ENCODE measurements around the gene FAM117A.

FAM117A gene

GRCh38 chr17:49763735-49764558 is at the start of gene FAM117A:
FAM117A (minus strand) TSS chr17:49764131; CDS start chr17:49764087, 44 bp downstream.
- peak; percentile 81 to 96 for DNase-seq (ENCODE audit: low read depth in 1 of 2, low spot score in 1 of 2)

GRCh38 chr17:49809056-49809455 is 45.1 kb upstream of the FAM117A start:
- DNase-seq (ENCODE audit: low read depth in 1 of 2, low spot score in 1 of 2) = no peak

GRCh38 chr17:49798738-49799137 is 34.8 kb upstream of the FAM117A start:
- no peak for DNase-seq (ENCODE audit: low read depth in 1 of 2, low spot score in 1 of 2)

- DNase-seq (ENCODE audit: low read depth in 1 of 2, low spot score in 1 of 2) = no peak
These were observed 34.3 kb upstream of the FAM117A start for GRCh38 chr17:49798182-49798581.

- no peak for DNase-seq (ENCODE audit: low read depth in 1 of 2, low spot score in 1 of 2)
These were observed 31.4 kb upstream of the FAM117A start for GRCh38 chr17:49795372-49795771.

- DNase-seq (ENCODE audit: low read depth in 1 of 2, low spot score in 1 of 2) = no peak
These were observed 29.4 kb upstream of the FAM117A start for GRCh38 chr17:49793309-49793708.

GRCh38 chr17:49789243-49789578 is 25.3 kb upstream of the FAM117A start:
- DNase-seq (ENCODE audit: low read depth in 1 of 2, low spot score in 1 of 2) = no peak

GRCh38 chr17:49788478-49789242 is 24.7 kb upstream of the FAM117A start, which contains the start of gene KAT7:
KAT7 (plus strand) TSS chr17:49788681; CDS start chr17:49788835, 154 bp downstream.
- peak; percentile 94 to 98 for DNase-seq (ENCODE audit: low read depth in 1 of 2, low spot score in 1 of 2)

GRCh38 chr17:49787884-49788477 is 24.1 kb upstream of the FAM117A start:
- DNase-seq (ENCODE audit: low read depth in 1 of 2, low spot score in 1 of 2) = no peak

GRCh38 chr17:49784636-49785035 is 20.7 kb upstream of the FAM117A start:
- DNase-seq (ENCODE audit: low read depth in 1 of 2, low spot score in 1 of 2) = no peak

- no peak for DNase-seq (ENCODE audit: low read depth in 1 of 2, low spot score in 1 of 2)
These were observed 19.9 kb upstream of the FAM117A start for GRCh38 chr17:49783791-49784190.

GRCh38 chr17:49783071-49783715 is 19.3 kb upstream of the FAM117A start:
- no peak for DNase-seq (ENCODE audit: low read depth in 1 of 2, low spot score in 1 of 2)

- DNase-seq (ENCODE audit: low read depth in 1 of 2, low spot score in 1 of 2) = no peak
These were observed 15.9 kb upstream of the FAM117A start for GRCh38 chr17:49779739-49780231.

- no peak for DNase-seq (ENCODE audit: low read depth in 1 of 2, low spot score in 1 of 2)
These were observed 15.3 kb upstream of the FAM117A start for GRCh38 chr17:49779156-49779738.

GRCh38 chr17:49777563-49777962 is 13.6 kb upstream of the FAM117A start:
- no peak for DNase-seq (ENCODE audit: low read depth in 1 of 2, low spot score in 1 of 2)

- no peak for DNase-seq (ENCODE audit: low read depth in 1 of 2, low spot score in 1 of 2)
These were observed 12.8 kb upstream of the FAM117A start for GRCh38 chr17:49776551-49777300.

- no peak for DNase-seq (ENCODE audit: low read depth in 1 of 2, low spot score in 1 of 2)
These were observed 11.8 kb upstream of the FAM117A start for GRCh38 chr17:49775546-49776260.

- DNase-seq (ENCODE audit: low read depth in 1 of 2, low spot score in 1 of 2) = no peak
These were observed 3.1 kb upstream of the FAM117A start for GRCh38 chr17:49766918-49767530.

- no peak for DNase-seq (ENCODE audit: low read depth in 1 of 2, low spot score in 1 of 2)
These were observed 739 bp upstream of the FAM117A start for GRCh38 chr17:49764559-49765180.

Data from activated CD4-positive, alpha-beta T cell treated with anti-CD3 and anti-CD28 coated beads, Interleukin-2, amount 50 U/mL, for 24 hours (primary cell).